ENCODE results near the gene ANKRD27.
"Not testable (repeated sequence)": the region's sequence is repeated elsewhere in the genome, so short reads cannot be mapped to it uniquely, and the experiment has no call there.

The ANKRD27 gene

DNA sequence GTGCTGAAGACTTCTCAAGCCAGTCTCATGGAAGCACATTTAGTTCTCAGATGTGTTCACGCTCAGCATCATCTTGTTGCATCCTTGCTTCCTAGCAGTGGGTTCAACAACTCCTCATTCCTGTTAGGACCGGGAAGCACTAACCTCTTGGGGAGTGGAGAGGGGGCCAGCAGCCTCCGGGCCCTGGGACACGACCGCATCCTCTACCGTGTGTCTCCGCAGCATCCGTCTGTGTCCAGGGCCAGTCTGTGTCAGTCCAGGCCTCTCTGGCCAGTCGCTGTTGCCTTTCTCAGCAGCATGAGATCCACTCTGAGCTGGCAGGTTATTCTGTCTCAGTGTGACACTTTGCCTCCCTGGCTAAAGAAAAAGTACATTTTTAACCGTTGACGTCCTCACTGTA lies 77.0 kb downstream of the ANKRD27 start:
- no peak for DNase-seq

DNA sequence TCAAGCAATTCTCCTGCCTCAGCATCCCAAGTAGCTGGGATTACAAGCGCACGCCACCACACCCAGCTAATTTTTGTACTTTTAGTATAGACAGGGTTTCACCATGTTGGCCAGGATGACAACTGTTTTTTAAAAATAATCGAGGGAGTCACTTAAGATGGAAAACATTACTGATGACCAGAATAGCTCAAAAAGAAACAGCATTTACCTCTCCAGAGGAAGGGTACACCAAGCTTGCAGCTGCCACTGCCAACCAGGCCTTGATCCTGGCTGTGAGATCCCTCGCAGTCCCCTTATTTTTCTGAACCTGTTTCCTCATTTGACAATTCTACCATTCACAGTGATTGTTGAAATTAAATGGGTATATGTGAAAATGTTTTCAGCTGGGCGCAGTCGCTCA lies 79.5 kb downstream of the ANKRD27 start:
- no peak for DNase-seq

DNA sequence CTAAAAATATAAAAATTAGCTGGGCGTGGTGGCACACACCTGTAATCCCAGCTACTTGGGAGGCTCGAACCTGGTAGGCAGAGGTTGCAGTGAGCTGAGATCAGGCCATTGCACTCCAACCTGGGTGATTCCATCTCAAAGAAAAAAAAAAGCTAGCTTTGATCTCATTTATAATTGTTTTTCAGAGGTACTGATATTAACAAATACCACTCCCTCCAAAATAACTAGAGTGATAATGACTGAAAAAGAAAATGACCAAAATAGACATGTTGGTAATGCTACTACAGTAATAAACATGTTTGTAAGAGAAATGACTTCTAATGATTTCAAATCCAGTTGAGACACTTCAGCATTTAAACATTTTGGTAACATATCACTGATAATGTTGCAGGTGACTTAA lies 81.0 kb downstream of the ANKRD27 start:
- no peak for DNase-seq

DNA sequence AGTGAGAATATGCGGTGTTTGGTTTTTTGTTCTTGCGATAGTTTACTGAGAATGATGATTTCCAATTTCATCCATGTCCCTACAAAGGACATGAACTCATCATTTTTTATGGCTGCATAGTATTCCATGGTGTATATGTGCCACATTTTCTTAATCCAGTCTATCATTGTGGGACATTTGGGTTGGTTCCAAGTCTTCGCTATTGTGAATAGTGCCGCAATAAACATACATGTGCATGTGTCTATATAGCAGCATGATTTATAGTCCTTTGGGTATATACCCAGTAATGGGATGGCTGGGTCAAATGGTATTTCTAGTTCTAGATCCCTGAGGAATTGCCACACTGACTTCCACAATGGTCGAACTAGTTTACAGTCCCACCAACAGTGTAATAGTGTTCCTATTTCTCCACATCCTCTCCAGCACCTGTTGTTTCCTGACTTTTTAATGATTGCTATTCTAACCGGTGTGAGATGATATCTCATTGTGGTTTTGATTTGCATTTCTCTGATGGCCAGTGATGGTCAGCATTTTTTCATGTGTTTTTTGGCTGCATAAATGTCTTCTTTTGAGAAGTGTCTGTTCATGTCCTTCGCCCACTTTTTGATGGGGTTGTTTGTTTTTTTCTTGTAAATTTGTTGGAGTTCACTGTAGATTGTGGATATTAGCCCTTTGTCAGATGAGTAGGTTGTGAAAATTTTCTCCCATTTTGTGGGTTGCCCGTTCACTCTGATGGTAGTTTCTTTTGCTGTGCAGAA lies 87.1 kb downstream of the ANKRD27 start:
- not testable (repeated sequence) for DNase-seq

DNA sequence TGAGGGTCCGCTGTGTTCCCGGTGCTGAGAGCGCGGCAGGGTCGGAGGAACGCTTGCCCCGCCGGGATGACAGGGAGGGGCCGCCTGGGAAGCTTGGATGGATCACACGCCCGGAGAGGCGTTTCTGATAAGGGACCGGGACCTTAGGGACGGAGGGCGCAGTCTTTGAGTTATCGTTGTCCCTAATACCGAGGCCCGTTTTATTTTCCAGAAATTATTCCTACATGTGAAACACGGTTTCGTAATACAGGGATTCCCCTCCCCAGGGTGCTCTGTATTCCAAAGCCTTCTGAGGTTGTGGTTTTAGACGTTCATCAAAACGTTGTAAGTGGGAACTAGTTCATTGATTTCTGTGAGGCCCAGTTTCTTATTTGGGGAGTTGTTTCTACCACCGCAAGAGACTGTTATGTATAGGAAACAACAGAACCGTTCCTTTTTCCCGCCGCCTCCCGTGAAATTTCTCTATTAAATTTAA lies 93.2 kb downstream of the ANKRD27 start:
- DNase-seq: no peak

DNA sequence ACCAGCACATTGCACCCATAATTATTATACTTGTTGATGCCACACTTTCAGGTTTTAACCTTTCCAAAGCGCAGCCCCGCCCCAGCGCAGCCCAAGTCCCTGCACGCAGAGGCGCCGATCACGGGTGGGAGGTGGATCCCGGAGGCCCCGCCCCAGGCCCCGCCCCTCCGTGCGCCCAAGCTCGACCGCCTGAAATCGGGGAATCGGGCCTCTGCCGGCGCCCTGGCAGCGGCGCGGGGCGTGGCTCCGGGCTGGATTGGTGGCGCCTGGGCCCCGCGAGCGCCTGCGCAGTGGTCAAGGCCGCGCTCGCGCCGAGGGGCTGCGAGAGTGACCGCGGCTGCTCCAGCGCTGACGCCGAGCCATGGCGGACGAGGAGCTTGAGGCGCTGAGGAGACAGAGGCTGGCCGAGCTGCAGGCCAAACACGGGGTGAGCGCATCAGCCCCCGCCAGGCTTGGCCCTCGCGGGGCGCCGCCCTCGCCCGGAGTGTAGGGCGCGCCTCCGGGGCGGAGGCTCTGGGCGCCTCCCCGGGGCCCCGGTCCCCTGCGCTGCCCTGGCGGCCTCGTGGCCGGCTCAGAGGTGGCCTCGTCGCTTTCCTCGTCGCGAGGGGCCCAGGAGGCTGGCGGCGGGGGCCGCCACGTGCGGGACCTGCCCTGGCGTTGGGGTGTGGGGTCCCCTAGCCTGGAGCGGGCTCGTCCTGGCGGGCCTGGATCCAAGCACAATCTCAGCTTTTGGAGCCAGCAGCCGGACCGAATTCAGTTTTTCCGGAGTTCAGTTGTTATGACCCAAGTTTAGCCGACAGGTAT lies 93.9 kb downstream of the ANKRD27 start, which contains the start of gene PDCD5:
PDCD5 (plus strand) TSS at position 290 of the 804 bp plus-strand sequence; CDS start at position 362, 72 bp downstream.
- DNase-seq: peak; percentile 96

DNA sequence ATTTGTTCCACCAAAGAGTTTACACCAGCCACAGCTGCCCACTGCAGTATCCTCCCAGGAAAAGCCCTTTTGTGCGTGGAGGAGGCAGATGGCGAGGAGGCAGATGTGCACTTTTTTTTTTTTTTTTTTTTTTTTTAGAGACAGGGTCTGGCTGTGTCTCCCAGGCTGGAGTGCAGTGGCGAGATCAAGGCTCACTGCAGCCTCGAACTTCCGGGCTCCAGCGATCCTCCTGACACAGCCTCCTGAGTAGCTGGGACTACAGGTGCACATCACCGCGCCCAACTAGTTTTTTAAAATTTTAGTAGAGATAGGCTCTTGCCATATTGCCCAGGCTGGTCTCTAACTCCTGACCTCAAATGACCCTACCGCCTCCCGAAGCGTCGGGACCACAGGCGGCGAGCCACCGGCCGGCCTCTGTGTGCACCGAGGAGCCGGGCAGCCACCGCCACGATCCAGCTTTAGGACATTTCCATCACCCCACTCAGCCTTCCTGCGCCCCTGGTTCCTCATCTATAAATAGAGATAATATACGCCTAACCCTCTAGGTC lies 94.6 kb downstream of the ANKRD27 start:
- DNase-seq: no peak

DNA sequence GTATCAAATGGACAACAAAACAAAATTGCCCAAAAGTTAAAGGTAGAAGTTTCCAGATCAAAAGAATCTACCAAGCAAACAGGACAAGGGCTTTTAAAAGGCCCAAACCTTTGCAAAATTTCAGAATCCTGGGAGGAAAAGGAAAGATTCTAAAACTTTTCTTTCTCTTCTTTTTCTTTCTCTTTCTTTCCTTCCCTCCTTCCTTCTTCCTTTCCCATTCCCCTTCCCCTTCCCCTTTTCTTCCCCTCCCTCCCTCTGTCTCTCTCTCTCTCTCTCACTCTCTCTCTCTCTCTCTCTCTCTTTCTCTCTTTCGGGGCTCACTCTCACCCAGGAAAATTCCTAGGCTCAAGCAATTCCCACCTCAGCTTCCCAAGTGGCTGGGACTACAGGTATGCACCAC lies 98.2 kb downstream of the ANKRD27 start:
- no peak for DNase-seq

DNA sequence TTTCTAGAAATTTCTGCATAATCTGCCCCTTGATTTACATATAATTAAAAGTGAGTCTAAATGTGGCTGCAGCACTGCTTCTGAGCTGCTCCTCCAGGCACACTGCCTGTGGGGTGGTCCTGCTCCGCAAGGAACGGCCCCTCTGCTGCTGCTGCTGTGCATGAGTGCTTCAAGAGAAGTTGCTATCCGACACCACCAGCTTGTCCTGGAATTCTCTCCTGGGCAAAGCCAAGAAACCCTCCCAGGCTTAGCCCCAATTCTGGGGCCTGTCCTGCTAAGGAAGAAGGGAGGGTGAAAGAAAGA lies 101.5 kb downstream of the ANKRD27 start:
- no peak for DNase-seq

DNA sequence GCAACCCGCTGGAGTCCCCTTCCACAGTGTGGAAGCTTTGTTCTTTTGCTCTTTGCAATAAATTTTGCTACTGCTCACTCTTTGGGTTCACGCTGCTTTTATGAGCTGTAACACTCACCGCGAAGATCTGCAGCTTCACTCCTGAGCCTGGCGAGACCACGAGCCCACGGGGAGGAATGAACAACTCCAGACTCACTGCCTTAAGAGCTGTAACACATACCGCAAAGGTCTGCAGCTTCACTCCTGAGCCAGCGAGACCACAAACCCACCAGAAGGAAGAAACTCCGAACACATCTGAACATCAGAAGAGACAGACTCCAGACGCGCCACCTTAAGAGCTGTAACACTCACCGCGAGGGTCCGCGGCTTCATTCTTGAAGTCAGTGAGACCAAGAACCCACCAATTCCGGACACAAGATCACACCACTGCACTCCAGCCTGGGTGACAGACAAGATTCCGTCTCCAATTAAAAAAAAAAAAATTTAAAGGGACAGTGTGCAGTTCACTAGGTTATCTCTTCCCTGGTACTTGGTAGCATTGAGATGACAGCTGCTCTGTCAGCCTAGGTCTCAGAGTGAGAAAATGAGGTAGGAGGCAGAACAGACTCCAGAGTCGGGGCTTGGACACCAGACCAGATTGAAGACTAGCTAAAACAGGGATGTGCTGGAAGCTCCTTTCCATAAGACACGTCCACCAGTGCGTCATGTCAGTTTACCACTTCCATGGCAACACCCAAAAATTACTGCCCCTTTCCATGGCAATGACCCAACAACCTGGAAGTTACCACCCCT lies 102.1 kb downstream of the ANKRD27 start:
- not testable (repeated sequence) for DNase-seq

DNA sequence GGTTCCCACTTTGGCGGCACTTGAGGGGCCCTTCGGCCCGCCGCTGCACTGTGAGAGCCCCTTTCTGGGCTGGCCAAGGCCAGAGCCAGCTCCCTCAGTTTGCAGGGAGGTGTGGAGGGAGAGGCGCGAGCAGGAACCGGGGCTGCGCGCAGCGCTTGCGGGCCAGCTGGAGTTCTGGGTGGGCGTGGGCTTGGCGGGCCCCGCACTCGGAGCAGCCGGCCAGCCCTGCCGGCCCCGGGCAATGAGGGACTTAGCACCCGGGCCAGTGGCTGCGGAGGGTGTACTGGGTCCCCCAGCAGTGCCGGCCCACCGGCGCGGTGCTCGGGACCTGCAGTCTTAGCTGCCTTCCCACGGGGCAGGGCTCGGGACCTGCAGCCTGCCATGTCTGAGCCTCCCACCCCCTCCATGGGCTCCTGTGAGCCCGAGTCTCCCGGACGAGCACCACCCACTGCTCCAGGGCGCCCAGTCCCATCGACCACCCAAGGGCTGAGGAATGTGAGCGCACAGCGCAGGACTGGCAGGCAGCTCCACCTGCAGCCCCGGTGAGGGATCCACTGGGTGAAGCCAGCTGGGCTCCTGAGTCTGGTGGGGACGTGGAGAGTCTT lies 103.4 kb downstream of the ANKRD27 start:
- DNase-seq: not testable (repeated sequence)

DNA sequence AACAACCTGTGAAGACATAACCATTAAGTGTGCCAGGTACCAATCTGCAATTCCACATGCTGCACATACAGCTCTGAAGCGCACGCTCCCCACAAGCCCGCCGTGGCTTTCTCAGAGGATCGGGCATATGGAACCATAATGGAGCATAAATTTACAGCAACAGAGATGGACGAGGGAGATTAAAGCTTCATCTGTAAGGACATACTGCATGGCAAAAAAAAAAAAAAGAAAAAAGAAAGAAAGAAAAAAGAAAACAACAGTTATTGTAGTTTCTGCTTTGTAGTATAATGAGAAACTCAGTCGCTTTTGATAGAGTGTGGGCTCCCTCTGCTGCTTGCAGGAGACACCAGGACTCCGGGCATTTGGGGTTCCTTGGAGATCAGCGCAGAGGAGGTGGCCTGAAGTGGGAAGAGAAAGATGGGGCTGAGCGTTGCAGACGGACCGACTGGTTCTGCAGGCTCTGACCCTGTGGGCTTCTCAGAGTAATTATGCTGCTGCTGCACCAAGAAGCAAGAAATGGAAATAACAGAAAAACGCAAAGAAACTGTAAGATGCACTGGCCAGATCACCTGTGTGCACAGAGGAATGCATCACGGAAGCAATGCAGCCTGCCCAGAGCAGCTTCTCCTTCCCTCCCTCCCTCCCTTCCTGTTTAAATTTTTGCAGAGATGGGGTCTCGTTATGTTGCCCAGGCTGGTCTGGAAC lies 104.7 kb downstream of the ANKRD27 start:
- peak; percentile 43 for DNase-seq

DNA sequence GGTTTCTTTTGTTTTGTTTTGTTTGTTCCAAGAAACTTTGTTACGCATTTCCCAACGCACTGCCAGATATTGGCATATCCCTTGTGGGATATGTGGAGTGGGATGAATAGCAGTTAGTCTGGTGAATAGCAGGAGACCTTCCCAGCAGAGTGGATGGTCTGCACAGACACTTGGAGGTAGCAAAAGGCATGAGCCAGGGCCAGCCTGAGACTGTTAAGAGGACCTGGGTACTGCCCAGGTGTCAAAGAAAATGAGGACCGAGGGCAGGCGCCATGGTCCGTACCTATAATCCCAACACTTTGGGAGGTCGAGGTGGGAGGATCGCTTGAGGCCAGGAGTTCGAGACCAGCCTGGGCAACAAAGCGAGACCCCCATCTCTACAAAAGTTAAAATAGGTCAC lies 107.5 kb downstream of the ANKRD27 start:
- no peak for DNase-seq

DNA sequence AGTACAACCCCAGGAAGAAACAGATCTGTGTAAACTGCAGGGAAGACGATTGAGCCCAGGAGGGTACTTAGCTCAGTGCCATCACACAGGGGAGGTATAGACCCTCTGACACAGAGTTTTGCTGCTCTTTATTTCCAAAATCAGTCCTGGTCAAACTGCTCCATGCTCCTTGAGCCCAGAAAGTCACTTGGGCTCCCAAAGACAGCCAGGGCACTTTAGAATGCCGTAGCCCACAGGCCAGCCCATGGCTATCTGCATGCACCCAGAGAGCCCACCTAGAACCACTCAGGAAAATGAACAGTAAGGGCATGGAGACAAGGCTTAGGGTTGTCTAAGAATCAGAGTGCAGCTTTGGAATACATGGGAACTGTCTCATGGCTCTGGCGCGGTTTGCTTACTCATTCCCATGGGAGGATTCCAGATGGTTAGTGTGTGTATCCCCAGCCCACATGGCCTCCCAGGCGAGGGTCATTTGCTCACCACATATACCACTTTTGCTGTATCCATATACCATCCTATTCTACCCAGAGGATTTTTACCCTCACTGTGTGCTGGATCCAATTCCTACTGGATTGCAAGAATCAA lies 108.6 kb downstream of the ANKRD27 start:
- DNase-seq: no peak

DNA sequence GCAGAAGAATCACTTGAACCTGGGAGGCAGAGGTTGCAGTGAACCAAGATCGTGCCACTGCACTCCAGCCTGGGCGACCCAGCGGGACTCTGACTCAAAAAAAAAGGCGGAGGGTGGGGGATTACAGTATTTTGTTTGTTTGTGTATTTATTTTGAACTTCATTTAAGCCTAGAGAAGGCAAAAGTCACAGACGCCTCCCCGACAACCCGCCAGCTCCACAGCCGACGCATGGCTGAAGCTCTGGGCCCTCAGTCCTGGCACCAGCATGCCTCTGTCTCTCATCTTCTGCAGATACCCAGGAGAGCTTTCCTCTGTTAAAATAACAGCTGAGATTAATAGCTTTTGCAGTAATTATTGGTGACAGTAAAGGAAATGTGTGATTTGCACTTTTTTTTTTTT lies 111.2 kb downstream of the ANKRD27 start:
- DNase-seq: no peak

DNA sequence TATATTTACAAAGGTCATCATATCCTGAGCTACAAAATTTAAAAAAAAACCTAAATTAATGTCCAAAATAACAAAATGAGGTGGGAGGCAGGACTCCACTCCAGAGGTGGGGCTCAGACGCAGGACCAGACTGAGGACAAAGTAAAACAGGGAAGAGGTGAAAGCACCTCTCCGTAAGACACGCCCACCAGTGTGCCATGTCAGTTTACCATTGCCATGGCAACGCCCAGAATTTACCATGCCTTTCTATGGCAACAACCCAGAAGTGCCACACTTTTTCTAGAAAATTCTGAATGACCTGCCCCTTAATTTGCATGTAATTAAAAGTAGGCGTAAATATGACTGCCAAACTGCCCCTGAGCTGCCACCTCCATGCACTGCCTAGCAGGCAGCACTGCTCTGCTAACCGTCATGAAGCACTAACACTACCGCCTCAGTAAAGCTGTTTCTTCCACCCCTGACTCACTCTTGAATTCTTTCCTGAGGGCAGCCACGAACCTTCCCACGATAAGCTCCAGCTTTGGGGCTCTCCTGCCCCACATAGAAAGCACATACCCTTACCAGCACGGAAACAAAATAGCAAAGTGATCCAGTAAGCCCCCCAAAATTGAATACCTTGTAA lies 116.3 kb downstream of the ANKRD27 start:
- DNase-seq: no peak

DNA sequence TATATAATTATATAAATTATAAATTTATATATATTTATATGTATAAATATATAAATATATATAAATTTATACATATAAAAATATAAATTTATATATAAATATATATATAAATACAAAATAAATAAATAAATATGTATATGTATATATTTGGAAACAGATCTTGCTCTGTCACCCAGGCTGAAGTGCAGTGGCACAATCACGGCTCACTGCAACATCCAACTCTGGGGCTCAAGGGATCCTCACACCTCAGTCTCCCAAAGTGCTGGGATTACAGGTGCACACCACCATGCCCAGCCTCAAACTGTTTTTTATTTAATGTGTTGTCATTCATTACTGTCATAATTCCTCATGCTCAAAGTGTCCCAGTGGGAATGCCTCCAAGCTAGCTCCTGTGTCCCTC lies 119.2 kb downstream of the ANKRD27 start:
- no peak for DNase-seq

DNA sequence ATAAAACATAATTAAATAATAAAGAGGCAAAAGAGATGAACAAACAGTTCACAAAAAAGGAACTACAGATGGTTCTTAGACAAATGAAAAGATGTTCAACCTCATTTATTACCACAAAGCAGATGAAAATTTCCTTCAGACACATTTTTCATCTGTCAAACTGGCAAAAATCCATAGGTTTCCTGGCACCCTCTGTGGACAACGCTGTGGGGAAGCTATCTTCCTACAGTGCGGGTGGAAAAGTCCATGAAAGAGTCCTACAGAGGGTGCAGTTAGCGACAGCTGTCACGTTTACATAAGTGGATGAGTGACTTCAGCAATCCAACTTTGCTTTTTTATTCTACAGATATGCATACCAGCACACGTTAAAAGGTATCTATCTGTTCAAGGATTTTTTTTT lies 124.3 kb downstream of the ANKRD27 start:
- DNase-seq: no peak
